ENCODE results near the gene SPPL2C.

GRCh38 chr17:45828171-45828570, 16.5 kb upstream of the SPPL2C start:
- TF ChIP-seq YY1 (IDR thresholded peaks at IDR 0.05; ENCODE audit: low read depth, low read length) (no peak), SIN3A (conservative IDR thresholded peaks at IDR 0.05 in 1 of 2, IDR thresholded peaks at IDR 0.05 in 1 of 2; ENCODE audit: low read depth in 1 of 2, low read length in 2 of 2) (no peak), EZH2 (IDR thresholded peaks at IDR 0.05; ENCODE audit: low read depth, low read length, severe bottlenecking) (no peak), SP4 (IDR thresholded peaks at IDR 0.05; ENCODE audit: low read length) (no peak), MAX (IDR thresholded peaks at IDR 0.05) (no peak), SP2 (IDR thresholded peaks at IDR 0.05; ENCODE audit: low read length) (no peak), POLR2AphosphoS5 (IDR thresholded peaks at IDR 0.05; ENCODE audit: low read depth, low read length) (no peak)
- TF ChIP-seq, protein P1, sequence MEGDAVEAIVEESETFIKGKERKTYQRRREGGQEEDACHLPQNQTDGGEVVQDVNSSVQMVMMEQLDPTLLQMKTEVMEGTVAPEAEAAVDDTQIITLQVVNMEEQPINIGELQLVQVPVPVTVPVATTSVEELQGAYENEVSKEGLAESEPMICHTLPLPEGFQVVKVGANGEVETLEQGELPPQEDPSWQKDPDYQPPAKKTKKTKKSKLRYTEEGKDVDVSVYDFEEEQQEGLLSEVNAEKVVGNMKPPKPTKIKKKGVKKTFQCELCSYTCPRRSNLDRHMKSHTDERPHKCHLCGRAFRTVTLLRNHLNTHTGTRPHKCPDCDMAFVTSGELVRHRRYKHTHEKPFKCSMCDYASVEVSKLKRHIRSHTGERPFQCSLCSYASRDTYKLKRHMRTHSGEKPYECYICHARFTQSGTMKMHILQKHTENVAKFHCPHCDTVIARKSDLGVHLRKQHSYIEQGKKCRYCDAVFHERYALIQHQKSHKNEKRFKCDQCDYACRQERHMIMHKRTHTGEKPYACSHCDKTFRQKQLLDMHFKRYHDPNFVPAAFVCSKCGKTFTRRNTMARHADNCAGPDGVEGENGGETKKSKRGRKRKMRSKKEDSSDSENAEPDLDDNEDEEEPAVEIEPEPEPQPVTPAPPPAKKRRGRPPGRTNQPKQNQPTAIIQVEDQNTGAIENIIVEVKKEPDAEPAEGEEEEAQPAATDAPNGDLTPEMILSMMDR (IDR thresholded peaks at IDR 0.05; ENCODE audit: control extremely low read depth in 1 of 3, insufficient read depth in 1 of 3, low read depth in 1 of 3, low read length in 3 of 3): no peak

Data from H1 (cell line).